Liver (tissue), 9 donors: Measurements from ENCODE around the gene SLC39A6. TPM values are rescaled to one million over a fixed set of nuclear protein-coding genes. Genes with fewer than 3 reads are reported as not detected.
A peak's percentile ranks its signal among the peaks of the same experiment; 100 is the strongest.
"Not testable (repeated sequence)": the region's sequence is repeated elsewhere in the genome, so short reads cannot be mapped to it uniquely, and the experiment has no call there.

ENCODE experiments used
- DNase-seq: peaks from one replicate; pipeline ENCODE4 v3.0.0-alpha.2; 2017; ENCODE audit warnings: low spot score
- H3K27ac ChIP-seq, 2 donors: one replicate each; pipeline ENCODE4 v1.7.0; 2013; ENCODE audit warnings: inconsistent platforms in 2 of 2, low read length in 2 of 2, control low read depth in 1 of 2, low read depth in 1 of 2, mild to moderate bottlenecking in 1 of 2
- H3K27me3 ChIP-seq, 4 donors: one replicate each; pipeline versions ENCODE4 v1.6.1 to v1.7.0; 2013; ENCODE audit warnings: low read length in 3 of 4, inconsistent platforms in 1 of 4, mild to moderate bottlenecking in 1 of 4, moderate library complexity in 1 of 4; ENCODE audit not compliant: control insufficient read depth in 4 of 4, insufficient read depth in 4 of 4
- H3K36me3 ChIP-seq, 4 donors: one replicate each; pipeline versions ENCODE4 v1.6.1 to v1.7.0; 2013; ENCODE audit warnings: low read length in 3 of 4, mild to moderate bottlenecking in 3 of 4, low read depth in 1 of 4, moderate library complexity in 1 of 4; ENCODE audit not compliant: control insufficient read depth in 4 of 4, insufficient read depth in 3 of 4
- H3K4me1 ChIP-seq, 4 donors: one replicate each; pipeline versions ENCODE4 v1.6.1 to v1.7.0; 2013; ENCODE audit warnings: low read length in 3 of 4, mild to moderate bottlenecking in 3 of 4, moderate library complexity in 1 of 4; ENCODE audit not compliant: control insufficient read depth in 4 of 4, insufficient read depth in 4 of 4
- H3K4me3 ChIP-seq, 3 donors: one replicate each; pipeline versions ENCODE4 v1.6.1 to v1.7.0; 2013; ENCODE audit warnings: low read length in 3 of 3, control low read depth in 1 of 3, low read depth in 1 of 3, mild to moderate bottlenecking in 1 of 3
- H3K9ac ChIP-seq, 2 donors: one replicate each; pipeline ENCODE4 v1.7.0; 2013; ENCODE audit warnings: low read length in 2 of 2, mild to moderate bottlenecking in 2 of 2, moderate library complexity in 2 of 2, control low read depth in 1 of 2, low read depth in 1 of 2
- H3K9me3 ChIP-seq, 4 donors: one replicate each; pipeline versions ENCODE4 v1.6.1 to v1.7.0; 2013; ENCODE audit warnings: low read length in 3 of 4; ENCODE audit not compliant: control insufficient read depth in 4 of 4
- EGR1 ChIP-seq, 2 donors: IDR thresholded peaks; 2 replicates each; pipeline ENCODE4 v1.6.1; 2016 to 2018; ENCODE audit warnings: antibody characterized with exemption in 2 of 2, low read depth in 2 of 2
- FOXA1 ChIP-seq: IDR thresholded peaks from 2 replicates; pipeline ENCODE4 v1.6.1; 2016; ENCODE audit warnings: antibody characterized with exemption
- FOXA2 ChIP-seq: IDR thresholded peaks from 2 replicates; pipeline ENCODE4 v1.6.1; 2016; ENCODE audit warnings: antibody characterized with exemption
- GABPA ChIP-seq, 2 donors: IDR thresholded peaks in 1 of 2; conservative IDR thresholded peaks in 1 of 2; 2 replicates each; pipeline ENCODE4 v1.6.1; 2016; ENCODE audit warnings: antibody characterized with exemption in 2 of 2, mild to moderate bottlenecking in 1 of 2, moderate library complexity in 1 of 2
- HNF4A ChIP-seq, 2 donors: conservative IDR thresholded peaks; 2 replicates each; pipeline ENCODE4 v1.6.1; 2016; ENCODE audit warnings: antibody characterized with exemption in 2 of 2, mild to moderate bottlenecking in 2 of 2
- HNF4G ChIP-seq: IDR thresholded peaks from 2 replicates; pipeline ENCODE4 v1.6.1; 2016; ENCODE audit warnings: antibody characterized with exemption
- JUND ChIP-seq, 2 donors: IDR thresholded peaks; 2 replicates each; pipeline ENCODE4 v1.6.1; 2016; ENCODE audit warnings: antibody characterized with exemption in 2 of 2
- NR2F2 ChIP-seq: IDR thresholded peaks from 2 replicates; pipeline ENCODE4 v1.6.1; 2016; ENCODE audit warnings: antibody characterized with exemption
- RAD21 ChIP-seq, 2 donors: IDR thresholded peaks; 2 replicates each; pipeline ENCODE4 v1.6.1; 2016; ENCODE audit warnings: antibody characterized with exemption in 2 of 2, mild to moderate bottlenecking in 2 of 2
- REST ChIP-seq: IDR thresholded peaks from 2 replicates; pipeline ENCODE4 v1.6.1; 2016; ENCODE audit warnings: antibody characterized with exemption, mild to moderate bottlenecking
- RXRA ChIP-seq, 2 donors: IDR thresholded peaks; 2 replicates each; pipeline ENCODE4 v1.6.1; 2017 to 2018; ENCODE audit warnings: antibody characterized with exemption in 2 of 2, mild to moderate bottlenecking in 1 of 2
- SP1 ChIP-seq: IDR thresholded peaks from 2 replicates; pipeline ENCODE4 v1.6.1; 2018; ENCODE audit warnings: antibody characterized with exemption, mild to moderate bottlenecking
- TAF1 ChIP-seq: conservative IDR thresholded peaks from 2 replicates; pipeline ENCODE4 v1.6.1; 2016; ENCODE audit warnings: antibody characterized with exemption, mild to moderate bottlenecking
- YY1 ChIP-seq: IDR thresholded peaks from 2 replicates; pipeline ENCODE4 v1.6.1; 2016; ENCODE audit warnings: antibody characterized with exemption, mild to moderate bottlenecking
- ZBTB33 ChIP-seq: IDR thresholded peaks from 2 replicates; pipeline ENCODE4 v1.6.1; 2016; ENCODE audit warnings: antibody characterized with exemption
- WGBS: extraction: QIAGEN DNeasy Blood & Tissue Kit; methylation state at CpG from one replicate; pipeline ENCODE4 v1.1.7; 2013; 5-methylcytosine and 5-hydroxymethylcytosine counted together
- polyA plus RNA-seq, 2 donors: library from polyadenylated mRNA; stranded (reverse) in 1 of 2; unstranded in 1 of 2; fragments of 200-250 nt in 1 of 2; fragments of >200 nt in 1 of 2; fragmentation: Nextera tagmentation in 1 of 2; extraction: Ambion mirVana in 1 of 2; gene quantifications; one replicate each; pipeline versions ENCODE4 v1.2.1 to v1.2.3, GENCODE V29; 2013 to 2015
- total RNA-seq, 2 donors: library from RNA; depleted of rRNA; stranded (reverse); fragments of >200 nt; gene quantifications; one replicate each; pipeline ENCODE4 v1.2.3, GENCODE V29; 2014
- TF ChIP-seq, protein P1 (sequence below): IDR thresholded peaks from 2 replicates; pipeline ENCODE4 v1.6.1; 2016; ENCODE audit warnings: antibody characterized with exemption
- TF ChIP-seq, protein P2 (sequence below): IDR thresholded peaks from 2 replicates; pipeline ENCODE4 v1.6.1; 2016; ENCODE audit warnings: antibody characterized with exemption
- TF ChIP-seq, protein P3 (sequence below): fragments of 150-350 bp; IDR thresholded peaks from 2 replicates; pipeline ENCODE4 v1.5.1; 2017; ENCODE audit warnings: improper control_type of control experiment, low read depth, low read length; ENCODE audit not compliant: missing input control
- donor health status: healthy.
- donor health status: healthy.
- donor health status: healthy.
- donor health status: healthy.
- donor health status: healthy.

The SLC39A6 gene
- total and polyA plus RNA-seq, 4 donors: 4.6 to 16.6 (median 8.3) TPM

DNA sequence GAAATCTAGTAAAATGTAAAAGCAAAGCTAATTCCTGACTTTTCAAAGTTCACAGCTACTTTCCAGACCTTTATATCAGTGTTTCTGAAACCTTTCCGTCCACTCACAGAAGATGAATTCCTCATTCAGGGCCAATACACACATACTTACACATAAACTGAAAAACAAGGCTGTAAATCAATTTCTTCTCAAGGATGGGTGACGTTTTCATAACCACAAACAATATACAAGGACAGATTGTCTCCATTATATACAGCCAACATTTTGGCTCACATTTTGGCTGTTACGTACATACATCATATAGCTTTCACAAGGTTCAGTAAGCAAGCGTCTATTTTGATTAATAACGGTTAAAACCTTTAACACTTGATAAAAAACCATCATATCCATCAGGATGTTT is 63.1 kb downstream of the SLC39A6 start:
- no peaks in the 10 kb centered on the region for H3K27me3 ChIP-seq
- H3K4me3 ChIP-seq: peak overlapping the region; percentile 78 to 98 (median 90)
- TF ChIP-seq JUND (IDR thresholded peaks at IDR 0.05) (no peak), REST (no peak), FOXA2 (no peak), HNF4G (no peak), EGR1 (IDR thresholded peaks at IDR 0.05; ENCODE audit: low read depth in 2 of 2) (no peak), ZBTB33 (no peak), YY1 (no peak), RXRA (IDR thresholded peaks at IDR 0.05) (no peak), NR2F2 (no peak), SP1 (no peak), HNF4A (conservative IDR thresholded peaks at IDR 0.05) (no peak), TAF1 (no peak), FOXA1 (no peak), GABPA (IDR thresholded peaks at IDR 0.05 in 1 of 2, conservative IDR thresholded peaks at IDR 0.05 in 1 of 2) (no peak), RAD21 (IDR thresholded peaks at IDR 0.05) (no peak)
- TF ChIP-seq, protein P1, sequence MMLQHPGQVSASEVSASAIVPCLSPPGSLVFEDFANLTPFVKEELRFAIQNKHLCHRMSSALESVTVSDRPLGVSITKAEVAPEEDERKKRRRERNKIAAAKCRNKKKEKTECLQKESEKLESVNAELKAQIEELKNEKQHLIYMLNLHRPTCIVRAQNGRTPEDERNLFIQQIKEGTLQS: no peak
- TF ChIP-seq, protein P2, sequence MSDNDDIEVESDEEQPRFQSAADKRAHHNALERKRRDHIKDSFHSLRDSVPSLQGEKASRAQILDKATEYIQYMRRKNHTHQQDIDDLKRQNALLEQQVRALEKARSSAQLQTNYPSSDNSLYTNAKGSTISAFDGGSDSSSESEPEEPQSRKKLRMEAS: no peak
- TF ChIP-seq, protein P3, sequence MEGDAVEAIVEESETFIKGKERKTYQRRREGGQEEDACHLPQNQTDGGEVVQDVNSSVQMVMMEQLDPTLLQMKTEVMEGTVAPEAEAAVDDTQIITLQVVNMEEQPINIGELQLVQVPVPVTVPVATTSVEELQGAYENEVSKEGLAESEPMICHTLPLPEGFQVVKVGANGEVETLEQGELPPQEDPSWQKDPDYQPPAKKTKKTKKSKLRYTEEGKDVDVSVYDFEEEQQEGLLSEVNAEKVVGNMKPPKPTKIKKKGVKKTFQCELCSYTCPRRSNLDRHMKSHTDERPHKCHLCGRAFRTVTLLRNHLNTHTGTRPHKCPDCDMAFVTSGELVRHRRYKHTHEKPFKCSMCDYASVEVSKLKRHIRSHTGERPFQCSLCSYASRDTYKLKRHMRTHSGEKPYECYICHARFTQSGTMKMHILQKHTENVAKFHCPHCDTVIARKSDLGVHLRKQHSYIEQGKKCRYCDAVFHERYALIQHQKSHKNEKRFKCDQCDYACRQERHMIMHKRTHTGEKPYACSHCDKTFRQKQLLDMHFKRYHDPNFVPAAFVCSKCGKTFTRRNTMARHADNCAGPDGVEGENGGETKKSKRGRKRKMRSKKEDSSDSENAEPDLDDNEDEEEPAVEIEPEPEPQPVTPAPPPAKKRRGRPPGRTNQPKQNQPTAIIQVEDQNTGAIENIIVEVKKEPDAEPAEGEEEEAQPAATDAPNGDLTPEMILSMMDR: no peak
- DNase-seq: no peak
- no peaks in the 10 kb centered on the region for H3K36me3 ChIP-seq
- H3K27ac ChIP-seq: no peak overlapping the region
- WGBS: 41% methylated on average over 5 of the region's 5 CpGs
- H3K9ac ChIP-seq: no peak overlapping the region
- peaks cover 0 to 11% (median 4%) of the 10 kb centered on the region in 4 donors for H3K4me1 ChIP-seq
- H3K9me3 ChIP-seq: no peaks in the 10 kb centered on the region

GRCh38 chr18:36064809-36065079 is 64.4 kb downstream of the SLC39A6 start:
- H3K9me3 ChIP-seq, H3K27me3 ChIP-seq, H3K4me3 ChIP-seq, DNase-seq, H3K36me3 ChIP-seq, H3K9ac ChIP-seq, H3K27ac ChIP-seq: not testable (repeated sequence)
- H3K4me1 ChIP-seq: peaks cover 0 to 11% (median 4%) of the 10 kb centered on the region in 4 donors
- WGBS: 98% methylated on average over 9 of the region's 9 CpGs
